HepG2 (cell line): ENCODE results near the gene WDR5B. TPM values are rescaled to one million over a fixed set of nuclear protein-coding genes. Genes with fewer than 3 reads are reported as not detected.
A peak's percentile ranks its signal among the peaks of the same experiment; 100 is the strongest.

Experiments
- ARHGAP35 ChIP-seq: sonication (generic); formaldehyde crosslinking; IDR thresholded peaks from 2 replicates; pipeline ENCODE4 v1.9.0; 2022; ENCODE audit warnings: mild to moderate bottlenecking, inconsistent platforms, moderate library complexity, missing genetic modification reagents, borderline replicate concordance
- FLYWCH1 ChIP-seq: sonication (generic); formaldehyde crosslinking; IDR thresholded peaks from 2 replicates; pipeline ENCODE4 v1.8.1; 2023; ENCODE audit warnings: mild to moderate bottlenecking, missing genetic modification reagents
- HMG20B ChIP-seq: conservative IDR thresholded peaks from 2 replicates; pipeline ENCODE4 v1.6.1; 2016; ENCODE audit warnings: missing genetic modification reagents, missing compliant biosample characterization
- HNRNPUL1 ChIP-seq: fragments of 200-400 bp; formaldehyde crosslinking; IDR thresholded peaks from 2 replicates; pipeline ENCODE4 v1.6.1; 2017; ENCODE audit warnings: low read depth, mild to moderate bottlenecking, low read length, moderate library complexity
- HOXA7 ChIP-seq: sonication (generic); formaldehyde crosslinking; IDR thresholded peaks from 2 replicates; pipeline ENCODE4 v1.8.1; 2022; ENCODE audit warnings: mild to moderate bottlenecking, missing genetic modification reagents, moderate library complexity
- KDM4B ChIP-seq: sonication (generic); formaldehyde crosslinking; IDR thresholded peaks from 2 replicates; pipeline ENCODE4 v1.4.0; 2020; ENCODE audit warnings: missing genetic modification reagents
- NBN ChIP-seq: fragments of 450-650 bp; conservative IDR thresholded peaks from 2 replicates; pipeline ENCODE4 v1.6.1; 2017
- NCOA1 ChIP-seq: sonication (generic); formaldehyde crosslinking; IDR thresholded peaks from 2 replicates; pipeline ENCODE4 v1.9.0; 2021; ENCODE audit warnings: missing genetic modification reagents
- NFATC3 ChIP-seq: sonication (generic); formaldehyde crosslinking; IDR thresholded peaks from 2 replicates; pipeline ENCODE4 v1.5.1; 2020; ENCODE audit warnings: mild to moderate bottlenecking, missing genetic modification reagents
- RNF2 ChIP-seq: fragments of 450-650 bp; conservative IDR thresholded peaks from 2 replicates; pipeline ENCODE4 v1.6.1; 2016; ENCODE audit warnings: low read depth
- SAFB2 ChIP-seq: sonication (generic); formaldehyde crosslinking; IDR thresholded peaks from 2 replicates; pipeline ENCODE4 v1.5.1; 2020; ENCODE audit warnings: missing genetic modification reagents, low read depth, mild to moderate bottlenecking, borderline replicate concordance
- ZBTB3 ChIP-seq: sonication (generic); formaldehyde crosslinking; IDR thresholded peaks from 2 replicates; pipeline ENCODE4 v1.4.0; 2020; ENCODE audit warnings: low read depth, mild to moderate bottlenecking, moderate library complexity, missing genetic modification reagents, borderline replicate concordance
- ZFP41 ChIP-seq: sonication (generic); formaldehyde crosslinking; IDR thresholded peaks from 2 replicates; pipeline ENCODE4 v1.4.0; 2020; ENCODE audit warnings: mild to moderate bottlenecking, missing genetic modification reagents, borderline replicate concordance
- ZFY ChIP-seq: sonication (generic); formaldehyde crosslinking; IDR thresholded peaks from 2 replicates; pipeline ENCODE4 v1.4.0; 2020; ENCODE audit warnings: missing genetic modification reagents
- ZNF205 ChIP-seq: IDR thresholded peaks from 2 replicates; pipeline ENCODE4 v1.6.1; 2018; ENCODE audit warnings: missing biosample characterization, missing genetic modification reagents
- ZNF230 ChIP-seq: sonication (generic); formaldehyde crosslinking; IDR thresholded peaks from 2 replicates; pipeline ENCODE4 v1.4.0; 2020; ENCODE audit warnings: mild to moderate bottlenecking, missing genetic modification reagents
- ZNF333 ChIP-seq: sonication (generic); formaldehyde crosslinking; IDR thresholded peaks from 2 replicates; pipeline ENCODE4 v1.4.0; 2020; ENCODE audit warnings: mild to moderate bottlenecking, missing genetic modification reagents, borderline replicate concordance
- ZNF546 ChIP-seq: sonication (generic); formaldehyde crosslinking; conservative IDR thresholded peaks from 2 replicates; pipeline ENCODE4 v1.8.1; 2023; ENCODE audit warnings: mild to moderate bottlenecking, missing genetic modification reagents
- ZNF790 ChIP-seq: sonication (generic); formaldehyde crosslinking; IDR thresholded peaks from 2 replicates; pipeline ENCODE4 v1.8.0; 2022; ENCODE audit warnings: missing genetic modification reagents, mild to moderate bottlenecking, borderline replicate concordance
- ZNF839 ChIP-seq: sonication (generic); formaldehyde crosslinking; IDR thresholded peaks from 2 replicates; pipeline ENCODE4 v1.4.0; 2020; ENCODE audit warnings: missing genetic modification reagents, mild to moderate bottlenecking, borderline replicate concordance
- polyA plus RNA-seq, 8 experiments: library from polyadenylated mRNA; depleted of rRNA in 3 of 8; stranded (reverse) in 7 of 8; unstranded in 1 of 8; fragments of >200 nt; fragmentation: Illumina TruSeq in 4 of 8; extraction: Trizol in 4 of 8; gene quantifications; 2 replicates each; pipeline versions ENCODE4 v1.2.1 to v1.2.3, GENCODE V29; 2011 to 2016; ENCODE audit warnings: low read depth in 4 of 8, missing spikeins in 1 of 8, mixed read lengths in 1 of 8; ENCODE audit not compliant: insufficient read depth in 1 of 8
- total RNA-seq, 5 experiments: library from RNA; depleted of rRNA; stranded (reverse); fragments of >200 nt; fragmentation: Illumina TruSeq; extraction: Trizol; gene quantifications; 2 replicates each; pipeline ENCODE4 v1.2.3, GENCODE V29; 2016; ENCODE audit warnings: low read depth in 1 of 5
- TF ChIP-seq, protein P1 (sequence below): sonication (generic); formaldehyde crosslinking; IDR thresholded peaks from 2 replicates; pipeline ENCODE4 v1.4.0; 2020; ENCODE audit warnings: missing genetic modification reagents
- TF ChIP-seq, protein P2 (sequence below): sonication (generic); formaldehyde crosslinking; IDR thresholded peaks from 2 replicates; pipeline ENCODE4 v1.5.1; 2020; ENCODE audit warnings: missing genetic modification reagents, mild to moderate bottlenecking, borderline replicate concordance
- TF ChIP-seq, protein P3 (sequence below): sonication (generic); formaldehyde crosslinking; IDR thresholded peaks from 2 replicates; pipeline ENCODE4 v1.9.0; 2021; ENCODE audit warnings: missing genetic modification reagents, borderline replicate concordance
- TF ChIP-seq, protein P4 (sequence below): sonication (generic); formaldehyde crosslinking; IDR thresholded peaks from 2 replicates; pipeline ENCODE4 v1.4.0; 2020; ENCODE audit warnings: mild to moderate bottlenecking, missing genetic modification reagents
- TF ChIP-seq, protein P5 (sequence below): sonication (generic); formaldehyde crosslinking; IDR thresholded peaks from 2 replicates; pipeline ENCODE4 v1.4.0; 2020; ENCODE audit warnings: mild to moderate bottlenecking, missing genetic modification reagents

Gene WDR5B
- total and polyA plus RNA-seq, 2 of the 13 experiments (the other 11 are each of a cell fraction or from before 2014, with no cell fraction given): 2.5 to 3.6 TPM

DNA sequence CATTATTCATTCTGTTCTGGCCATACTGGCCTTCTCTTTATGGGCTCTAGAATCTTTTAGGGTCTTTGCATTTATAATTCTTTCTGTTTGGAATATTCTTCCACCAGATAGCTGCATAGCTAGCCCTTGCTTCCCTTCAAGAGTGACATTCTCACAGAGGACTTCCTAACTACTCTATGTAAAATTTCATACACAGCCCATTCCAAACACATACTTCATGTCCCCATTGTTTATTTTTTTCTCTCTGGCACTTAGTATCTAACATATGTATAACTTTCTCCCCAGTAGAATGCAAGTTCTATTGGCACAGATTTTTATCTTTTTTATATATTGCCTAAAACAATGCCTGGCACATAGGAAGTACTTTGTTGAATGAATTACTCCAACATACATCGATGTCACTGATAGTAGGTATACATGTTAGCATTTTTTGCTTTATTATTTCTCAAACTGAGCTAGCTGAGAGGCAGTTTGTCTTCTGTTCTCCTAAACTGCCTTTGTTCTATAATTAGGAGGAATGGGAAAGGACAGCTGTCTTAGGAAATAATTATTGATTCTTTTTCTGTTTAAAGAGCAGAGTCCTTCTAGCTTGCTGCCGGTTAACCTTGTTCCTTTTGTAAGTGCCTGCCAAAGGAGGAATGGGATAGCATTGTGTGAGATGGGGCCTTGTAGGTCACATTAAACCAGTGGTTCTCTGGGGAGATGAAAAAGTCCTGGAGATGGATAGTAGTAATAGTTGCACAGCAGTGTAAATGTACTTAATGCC, 24.0 kb downstream of the WDR5B start (continued):
- TF ChIP-seq, protein P1, sequence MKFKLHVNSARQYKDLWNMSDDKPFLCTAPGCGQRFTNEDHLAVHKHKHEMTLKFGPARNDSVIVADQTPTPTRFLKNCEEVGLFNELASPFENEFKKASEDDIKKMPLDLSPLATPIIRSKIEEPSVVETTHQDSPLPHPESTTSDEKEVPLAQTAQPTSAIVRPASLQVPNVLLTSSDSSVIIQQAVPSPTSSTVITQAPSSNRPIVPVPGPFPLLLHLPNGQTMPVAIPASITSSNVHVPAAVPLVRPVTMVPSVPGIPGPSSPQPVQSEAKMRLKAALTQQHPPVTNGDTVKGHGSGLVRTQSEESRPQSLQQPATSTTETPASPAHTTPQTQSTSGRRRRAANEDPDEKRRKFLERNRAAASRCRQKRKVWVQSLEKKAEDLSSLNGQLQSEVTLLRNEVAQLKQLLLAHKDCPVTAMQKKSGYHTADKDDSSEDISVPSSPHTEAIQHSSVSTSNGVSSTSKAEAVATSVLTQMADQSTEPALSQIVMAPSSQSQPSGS (CRISPR knock-in tag): peak; percentile 73; the same call in 1 of the 2 replicates
- TF ChIP-seq NCOA1 (peak; percentile 54; the same call in 1 of the 2 replicates), ZBTB3 (no peak), ZNF205 (no peak), ZNF546 (CRISPR knock-in tag) (no peak), RNF2 (no peak), ZNF839 (CRISPR knock-in tag) (no peak), HMG20B (CRISPR knock-in tag) (no peak), SAFB2 (no peak), ZFY (0 out of 2 replicates have a peak, but pooled peaks have one; percentile 17), ZNF333 (CRISPR knock-in tag) (no peak), HOXA7 (CRISPR knock-in tag) (no peak), ZNF790 (CRISPR knock-in tag) (no peak), ARHGAP35 (CRISPR knock-in tag) (no peak), NBN (no peak), HNRNPUL1 (no peak), NFATC3 (no peak), ZFP41 (CRISPR knock-in tag) (no peak), ZNF230 (CRISPR knock-in tag) (no peak), KDM4B (no peak), FLYWCH1 (no peak)
- TF ChIP-seq, protein P2, sequence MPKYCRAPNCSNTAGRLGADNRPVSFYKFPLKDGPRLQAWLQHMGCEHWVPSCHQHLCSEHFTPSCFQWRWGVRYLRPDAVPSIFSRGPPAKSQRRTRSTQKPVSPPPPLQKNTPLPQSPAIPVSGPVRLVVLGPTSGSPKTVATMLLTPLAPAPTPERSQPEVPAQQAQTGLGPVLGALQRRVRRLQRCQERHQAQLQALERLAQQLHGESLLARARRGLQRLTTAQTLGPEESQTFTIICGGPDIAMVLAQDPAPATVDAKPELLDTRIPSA (CRISPR knock-in tag): no peak
- TF ChIP-seq, protein P3, sequence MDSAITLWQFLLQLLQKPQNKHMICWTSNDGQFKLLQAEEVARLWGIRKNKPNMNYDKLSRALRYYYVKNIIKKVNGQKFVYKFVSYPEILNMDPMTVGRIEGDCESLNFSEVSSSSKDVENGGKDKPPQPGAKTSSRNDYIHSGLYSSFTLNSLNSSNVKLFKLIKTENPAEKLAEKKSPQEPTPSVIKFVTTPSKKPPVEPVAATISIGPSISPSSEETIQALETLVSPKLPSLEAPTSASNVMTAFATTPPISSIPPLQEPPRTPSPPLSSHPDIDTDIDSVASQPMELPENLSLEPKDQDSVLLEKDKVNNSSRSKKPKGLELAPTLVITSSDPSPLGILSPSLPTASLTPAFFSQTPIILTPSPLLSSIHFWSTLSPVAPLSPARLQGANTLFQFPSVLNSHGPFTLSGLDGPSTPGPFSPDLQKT (CRISPR knock-in tag): no peak
- TF ChIP-seq, protein P4, sequence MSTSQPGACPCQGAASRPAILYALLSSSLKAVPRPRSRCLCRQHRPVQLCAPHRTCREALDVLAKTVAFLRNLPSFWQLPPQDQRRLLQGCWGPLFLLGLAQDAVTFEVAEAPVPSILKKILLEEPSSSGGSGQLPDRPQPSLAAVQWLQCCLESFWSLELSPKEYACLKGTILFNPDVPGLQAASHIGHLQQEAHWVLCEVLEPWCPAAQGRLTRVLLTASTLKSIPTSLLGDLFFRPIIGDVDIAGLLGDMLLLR (CRISPR knock-in tag): no peak
- TF ChIP-seq, protein P5, sequence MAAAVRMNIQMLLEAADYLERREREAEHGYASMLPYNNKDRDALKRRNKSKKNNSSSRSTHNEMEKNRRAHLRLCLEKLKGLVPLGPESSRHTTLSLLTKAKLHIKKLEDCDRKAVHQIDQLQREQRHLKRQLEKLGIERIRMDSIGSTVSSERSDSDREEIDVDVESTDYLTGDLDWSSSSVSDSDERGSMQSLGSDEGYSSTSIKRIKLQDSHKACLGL (CRISPR knock-in tag): no peak
